Stimulated activated CD8-positive, alpha-beta memory T cell treated with anti-CD3 and anti-CD28 coated beads, Interleukin-2, amount 100 ng/mL, for 48 hours (primary cell): Measurements from ENCODE around the gene SFPQ.
"Not testable (repeated sequence)": the region's sequence is repeated elsewhere in the genome, so short reads cannot be mapped to it uniquely, and the experiment has no call there.

Source experiments
- DNase-seq, 2 donors: peaks; one replicate each; pipeline ENCODE4 v3.0.0-alpha.2; 2020; ENCODE audit warnings: low read depth in 2 of 2

The SFPQ gene

GRCh38 chr1:35192853-35193664 lies at the start of gene SFPQ:
Gene SFPQ (minus strand): TSS chr1:35193145. CDS start chr1:35193049, 96 bp downstream.
- DNase-seq: peak; percentile 82 to 91

- DNase-seq: not testable (repeated sequence)
Measured at GRCh38 chr1:35236772-35237171, 43.8 kb upstream of the SFPQ start.

- DNase-seq: no peak
Measured at GRCh38 chr1:35231287-35231686, 38.3 kb upstream of the SFPQ start.

- no peak for DNase-seq
Measured at GRCh38 chr1:35229587-35230360, 36.8 kb upstream of the SFPQ start.

GRCh38 chr1:35226546-35226945 lies 33.6 kb upstream of the SFPQ start:
- DNase-seq: no peak

GRCh38 chr1:35223084-35223630 lies 30.2 kb upstream of the SFPQ start:
- no peak for DNase-seq

- no peak for DNase-seq
Measured at GRCh38 chr1:35222322-35223083, 29.6 kb upstream of the SFPQ start.

GRCh38 chr1:35220976-35221375 lies 28.0 kb upstream of the SFPQ start:
- DNase-seq: no peak

- no peak for DNase-seq
Measured at GRCh38 chr1:35215346-35215745, 22.4 kb upstream of the SFPQ start.

GRCh38 chr1:35211120-35211414 lies 18.1 kb upstream of the SFPQ start:
- DNase-seq: no peak

- no peak for DNase-seq
Measured at GRCh38 chr1:35210321-35211119, 17.6 kb upstream of the SFPQ start.

GRCh38 chr1:35203295-35203694 lies 10.3 kb upstream of the SFPQ start:
- DNase-seq: no peak

GRCh38 chr1:35202048-35202719 lies 9.2 kb upstream of the SFPQ start:
- peak in 1 of 2 donors; percentile 22 for DNase-seq

GRCh38 chr1:35201631-35202030 lies 8.7 kb upstream of the SFPQ start:
- DNase-seq: no peak

GRCh38 chr1:35192056-35192852 lies 691 bp downstream of the SFPQ start:
- peak; percentile 84 to 85 for DNase-seq

- DNase-seq: no peak
Measured at GRCh38 chr1:35191429-35192055, 1.4 kb downstream of the SFPQ start.

GRCh38 chr1:35190784-35191183 lies 2.2 kb downstream of the SFPQ start:
- DNase-seq: no peak

GRCh38 chr1:35188578-35189392 lies 4.2 kb downstream of the SFPQ start:
- no peak for DNase-seq
